GM21367 (cell line): Measurements from ENCODE around the gene WDR37.
"Not testable (repeated sequence)": the region's sequence is repeated elsewhere in the genome, so short reads cannot be mapped to it uniquely, and the experiment has no call there.

Experiments
- ATAC-seq: cut with Tn5 transposase; IDR thresholded peaks from one replicate; pipeline ENCODE4 v1.9.1; 2021; ENCODE audit not compliant: unreplicated experiment

Gene WDR37

GRCh38 chr10:1040133-1040532 is 16.1 kb upstream of the WDR37 start:
- ATAC-seq = no peak

GRCh38 chr10:1041514-1041913 is 14.7 kb upstream of the WDR37 start:
- ATAC-seq = no peak

- ATAC-seq = peak; percentile 50
These were observed 12.6 kb upstream of the WDR37 start for GRCh38 chr10:1043532-1043995.

GRCh38 chr10:1044146-1044545 is 12.0 kb upstream of the WDR37 start:
- ATAC-seq = no peak

GRCh38 chr10:1044964-1045363 is 11.2 kb upstream of the WDR37 start:
- no peak for ATAC-seq

GRCh38 chr10:1045415-1045814 is 10.8 kb upstream of the WDR37 start:
- no peak for ATAC-seq

GRCh38 chr10:1047937-1048336 is 8.2 kb upstream of the WDR37 start:
- ATAC-seq = no peak

GRCh38 chr10:1048349-1048731 is 7.8 kb upstream of the WDR37 start:
- no peak for ATAC-seq

GRCh38 chr10:1048732-1049424 is 7.3 kb upstream of the WDR37 start, which contains the start of gene IDI1:
TSS of gene IDI1 (minus strand) at chr10:1049119. CDS start at chr10:1049003, 116 bp downstream.
- ATAC-seq = peak; percentile 80

- ATAC-seq = no peak
These were observed 6.7 kb upstream of the WDR37 start for GRCh38 chr10:1049425-1049958.

GRCh38 chr10:1050145-1050544 is 6.0 kb upstream of the WDR37 start:
- ATAC-seq = no peak

GRCh38 chr10:1050554-1050953 is 5.6 kb upstream of the WDR37 start:
- ATAC-seq = no peak

GRCh38 chr10:1054684-1055083 is 1.5 kb upstream of the WDR37 start:
- no peak for ATAC-seq

- peak; percentile 7 for ATAC-seq
These were observed 997 bp downstream of the WDR37 start for GRCh38 chr10:1057106-1057657.

GRCh38 chr10:1058017-1058416 is 1.8 kb downstream of the WDR37 start:
- no peak for ATAC-seq

GRCh38 chr10:1059902-1060301 is 3.7 kb downstream of the WDR37 start:
- ATAC-seq = no peak

- ATAC-seq = no peak
These were observed 6.0 kb downstream of the WDR37 start for GRCh38 chr10:1061930-1062774.

- no peak for ATAC-seq
These were observed 7.2 kb downstream of the WDR37 start for GRCh38 chr10:1063232-1063865.

- ATAC-seq = no peak
These were observed 8.7 kb downstream of the WDR37 start for GRCh38 chr10:1064964-1065247.

- not testable (repeated sequence) for ATAC-seq
These were observed 10.5 kb downstream of the WDR37 start for GRCh38 chr10:1066734-1067133.
